AG10803 (cell line): ENCODE measurements around the gene CYP11A1.

Source experiments
- DNase-seq: peaks from one replicate; pipeline ENCODE4 v3.0.0; 2010; ENCODE audit warnings: low read depth
- H3K4me3 ChIP-seq: 2 replicates; pipeline ENCODE4 v1.5.1; 2011; ENCODE audit warnings: mild to moderate bottlenecking, low read length, control low read depth
- CTCF ChIP-seq: conservative IDR thresholded peaks from 2 replicates; pipeline ENCODE4 v1.5.1; 2011; ENCODE audit warnings: mild to moderate bottlenecking, low read length, control low read depth, inconsistent platforms

The CYP11A1 gene

GRCh38 chr15:74294010-74294409 is 73.4 kb downstream of the CYP11A1 start:
- no peak overlapping the region for H3K4me3 ChIP-seq
- no peak for DNase-seq
- TF ChIP-seq CTCF, result no peak

- DNase-seq, result no peak
- TF ChIP-seq CTCF, result no peak
- H3K4me3 ChIP-seq, result no peak overlapping the region
Observed at GRCh38 chr15:74293021-74293810, 74.2 kb downstream of the CYP11A1 start.

GRCh38 chr15:74291101-74292071 is 76.1 kb downstream of the CYP11A1 start:
- TF ChIP-seq CTCF, result no peak
- DNase-seq, result peak; percentile 57
- no peak overlapping the region for H3K4me3 ChIP-seq

GRCh38 chr15:74290645-74291044 is 76.8 kb downstream of the CYP11A1 start:
- H3K4me3 ChIP-seq, result no peak overlapping the region
- TF ChIP-seq CTCF, result no peak
- DNase-seq, result no peak

- no peak for TF ChIP-seq CTCF
- DNase-seq, result no peak
- no peak overlapping the region for H3K4me3 ChIP-seq
Observed at GRCh38 chr15:74289671-74290070, 77.8 kb downstream of the CYP11A1 start.
